ENCODE results near the gene ZNF593. TPM values are rescaled to one million over a fixed set of nuclear protein-coding genes. Genes with fewer than 3 reads are reported as not detected.

Gene ZNF593
- total and polyA plus RNA-seq, 9 of the 15 experiments (the other 6 are each of a cell fraction or from before 2014, with no cell fraction given) = 9.8 to 334 (median 48.2) TPM

GRCh38 chr1:26145041-26145959 lies 24.4 kb upstream of the ZNF593 start (continued):
- TF ChIP-seq ZBTB34 (CRISPR knock-in tag; IDR thresholded peaks at IDR 0.05) = no peak
- TF ChIP-seq SP2 (IDR thresholded peaks at IDR 0.05; ENCODE audit: extremely low read depth, low read depth, low read length, poor library complexity, severe bottlenecking) = no peak
- TF ChIP-seq PCBP2 (IDR thresholded peaks at IDR 0.05; ENCODE audit: low read depth, low read length, poor library complexity, severe bottlenecking) = no peak
- TF ChIP-seq CTCFL (IDR thresholded peaks at IDR 0.05; ENCODE audit: borderline replicate concordance, insufficient read depth, low read depth, low read length, poor library complexity, severe bottlenecking) = no peak
- no peak for TF ChIP-seq ETV6 (IDR thresholded peaks at IDR 0.05; ENCODE audit: borderline replicate concordance in 1 of 2, low read depth in 2 of 2, low read length in 1 of 2)
- no peak for TF ChIP-seq ETV6 (CRISPR knock-in tag; IDR thresholded peaks at IDR 0.05; ENCODE audit: borderline replicate concordance)
- peak; percentile 46; the same call in 1 of the 2 replicates for TF ChIP-seq TCF3 (CRISPR knock-in tag; IDR thresholded peaks at IDR 0.05)
- peak; percentile 81 for TF ChIP-seq ZNF592 (IDR thresholded peaks at IDR 0.05)
- no peak for TF ChIP-seq KDM2B (CRISPR knock-in tag; IDR thresholded peaks at IDR 0.05)
- TF ChIP-seq ZNF24 (IDR thresholded peaks at IDR 0.05) = 0 out of 2 replicates have a peak, but pooled peaks have one; percentile 20
- no peak for TF ChIP-seq MAFK (IDR thresholded peaks at IDR 0.05; ENCODE audit: low read length)
- TF ChIP-seq ZNF280A (IDR thresholded peaks at IDR 0.05; ENCODE audit: low read depth, partially characterized antibody) = no peak
- TF ChIP-seq NR2C2 (CRISPR knock-in tag; IDR thresholded peaks at IDR 0.05) = no peak
- TF ChIP-seq NR2C2 (tag; IDR thresholded peaks at IDR 0.05) = no peak
